Activated T-cell treated with anti-CD3 and anti-CD28 coated beads for 24 hours (primary cell): ENCODE results near the gene DDX41.
"Not testable (repeated sequence)": the region's sequence is repeated elsewhere in the genome, so short reads cannot be mapped to it uniquely, and the experiment has no call there.

Source experiments
- DNase-seq: peaks from one replicate; pipeline ENCODE4 v3.0.0-alpha.2; 2020; ENCODE audit warnings: low read depth

The DDX41 gene

DNA sequence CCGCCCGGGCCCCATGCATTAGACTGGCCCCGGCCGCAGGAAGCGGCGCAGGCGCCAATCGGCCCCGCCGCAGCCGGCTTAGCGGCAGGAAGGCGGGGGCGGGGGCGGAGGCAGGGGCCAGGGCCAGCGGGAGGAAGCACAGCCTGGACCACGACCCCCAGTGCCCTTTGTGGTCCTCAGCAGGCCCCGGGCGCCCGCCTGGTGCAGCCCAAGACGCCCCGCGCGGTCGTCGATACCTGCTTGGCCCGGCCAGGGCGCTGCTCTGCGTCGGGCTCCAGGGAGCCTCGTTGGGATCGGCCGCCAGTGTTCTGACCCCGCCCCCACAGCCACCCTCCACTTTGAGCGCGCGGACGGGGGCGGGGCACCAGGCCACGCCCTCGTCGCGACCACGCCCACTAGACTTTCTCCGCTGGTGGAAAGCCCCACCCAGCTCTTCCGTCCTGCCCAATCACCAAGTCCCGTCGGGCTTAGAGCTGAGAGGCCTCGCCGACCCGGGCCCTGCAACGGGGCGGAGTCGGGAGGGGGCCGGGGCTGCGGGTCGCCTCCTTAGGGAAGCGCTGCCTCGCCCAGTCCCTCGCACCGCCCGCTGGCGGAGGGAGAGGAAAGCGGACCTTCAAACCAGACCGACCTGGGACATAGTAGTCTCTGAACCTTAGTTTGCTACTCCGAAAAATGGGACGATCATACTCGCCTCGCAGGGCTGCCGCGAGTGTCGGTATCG lies 19.3 kb downstream of the DDX41 start, which contains the start of gene PDLIM7:
Gene PDLIM7 (minus strand): TSS at position 313 of the 721 bp plus-strand sequence. CDS start 1,092 bp downstream, outside the sequence.
- peak; percentile 90 for DNase-seq

DNA sequence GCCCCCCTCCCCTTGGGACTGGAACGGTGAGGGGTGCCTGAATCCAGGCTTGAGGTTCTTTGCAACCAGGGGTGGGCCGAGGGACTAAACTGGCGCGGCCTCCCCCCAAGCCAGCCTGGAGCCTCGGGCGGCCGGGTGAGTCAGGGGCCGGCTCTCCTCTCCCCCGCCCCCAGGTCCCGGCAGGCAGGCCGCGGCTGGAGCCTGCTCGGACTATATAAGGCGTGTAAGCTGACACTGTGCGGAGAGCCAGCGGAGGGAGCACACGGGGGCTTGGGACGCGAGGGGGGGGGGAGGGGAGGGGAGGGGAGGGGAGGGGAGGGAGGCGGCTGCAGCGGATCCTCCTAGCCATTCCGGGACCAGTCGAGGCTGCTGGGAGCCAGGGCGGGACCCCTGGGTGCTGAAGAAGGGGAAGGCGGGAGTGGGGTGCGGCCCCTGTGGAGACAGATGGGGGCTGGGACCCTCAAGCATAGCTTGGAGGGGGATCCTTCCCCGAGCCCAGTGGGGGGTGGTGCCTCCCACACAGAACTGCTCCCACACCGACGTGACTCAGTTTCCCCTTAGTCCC lies 20.0 kb downstream of the DDX41 start:
- no peak for DNase-seq

DNA sequence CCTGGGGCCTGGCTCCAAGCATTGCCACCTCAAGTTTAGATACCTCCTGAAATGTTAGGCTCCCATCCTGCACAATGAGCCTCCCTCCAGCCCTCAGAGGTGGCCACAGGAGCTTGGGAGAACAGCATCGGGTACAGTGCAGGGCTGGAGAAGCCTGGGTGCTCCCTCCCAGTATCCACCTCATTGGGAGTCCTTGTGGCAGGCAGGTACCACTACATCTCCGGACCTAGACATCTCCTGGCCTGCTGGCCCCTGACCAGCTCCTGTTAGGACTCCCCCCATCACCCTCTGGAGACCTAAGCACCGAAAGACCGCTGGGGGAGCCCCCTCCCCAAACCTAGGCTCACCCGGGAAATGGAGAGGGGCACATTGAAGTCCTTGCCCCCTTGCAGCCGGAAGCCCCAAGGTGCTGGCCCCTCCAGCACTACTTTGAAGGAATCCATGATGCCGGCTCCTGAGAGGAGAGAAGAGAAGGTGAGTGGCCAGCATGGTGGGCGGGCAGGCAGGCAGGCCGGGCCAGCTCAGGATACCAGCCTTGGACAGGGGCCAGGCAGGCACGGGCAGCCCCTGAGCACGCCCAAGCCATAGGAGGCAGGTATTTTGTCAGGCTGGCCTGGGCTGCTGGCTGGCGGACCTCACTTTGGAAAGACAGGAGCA lies 20.6 kb downstream of the DDX41 start:
- DNase-seq = no peak

DNA sequence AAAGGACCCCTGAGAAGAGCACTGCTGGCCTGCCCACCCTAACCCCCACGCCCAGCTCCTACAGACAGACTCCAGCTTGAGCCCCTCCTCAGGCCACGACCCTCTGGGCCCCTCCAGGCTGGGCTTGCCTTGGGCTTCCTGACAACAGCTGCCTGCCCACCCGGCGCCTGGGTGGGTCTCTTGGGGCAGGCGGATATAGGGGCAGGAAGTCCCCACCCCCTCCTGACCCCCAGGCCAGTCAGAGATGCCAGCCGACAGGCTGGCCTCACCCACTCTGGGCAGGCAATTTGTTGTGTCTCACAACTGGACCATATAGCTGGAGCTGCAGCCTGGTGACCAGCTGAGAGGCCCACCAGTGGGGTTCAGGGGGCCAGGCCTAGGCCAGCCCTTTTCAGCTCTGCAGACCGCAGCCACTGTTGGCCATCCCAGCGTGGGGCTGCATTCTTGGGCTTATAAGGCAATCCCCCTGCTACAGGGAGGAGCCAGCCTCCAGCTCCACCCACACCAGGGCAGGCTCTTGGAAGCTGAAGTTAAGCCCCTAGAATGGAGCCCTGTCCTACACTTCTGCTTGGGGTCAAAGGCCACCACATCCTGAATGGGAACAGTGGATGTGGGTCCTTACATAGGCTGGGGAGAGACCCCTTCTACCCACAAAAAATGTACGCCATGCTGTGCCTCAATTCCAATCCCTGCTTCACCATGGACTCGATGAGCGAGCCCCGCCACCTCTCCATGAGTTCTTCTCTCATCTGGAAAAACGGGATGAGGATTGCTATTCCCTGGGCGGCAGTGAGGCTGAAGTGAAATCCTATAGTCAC lies 21.3 kb downstream of the DDX41 start:
- no peak for DNase-seq

DNA sequence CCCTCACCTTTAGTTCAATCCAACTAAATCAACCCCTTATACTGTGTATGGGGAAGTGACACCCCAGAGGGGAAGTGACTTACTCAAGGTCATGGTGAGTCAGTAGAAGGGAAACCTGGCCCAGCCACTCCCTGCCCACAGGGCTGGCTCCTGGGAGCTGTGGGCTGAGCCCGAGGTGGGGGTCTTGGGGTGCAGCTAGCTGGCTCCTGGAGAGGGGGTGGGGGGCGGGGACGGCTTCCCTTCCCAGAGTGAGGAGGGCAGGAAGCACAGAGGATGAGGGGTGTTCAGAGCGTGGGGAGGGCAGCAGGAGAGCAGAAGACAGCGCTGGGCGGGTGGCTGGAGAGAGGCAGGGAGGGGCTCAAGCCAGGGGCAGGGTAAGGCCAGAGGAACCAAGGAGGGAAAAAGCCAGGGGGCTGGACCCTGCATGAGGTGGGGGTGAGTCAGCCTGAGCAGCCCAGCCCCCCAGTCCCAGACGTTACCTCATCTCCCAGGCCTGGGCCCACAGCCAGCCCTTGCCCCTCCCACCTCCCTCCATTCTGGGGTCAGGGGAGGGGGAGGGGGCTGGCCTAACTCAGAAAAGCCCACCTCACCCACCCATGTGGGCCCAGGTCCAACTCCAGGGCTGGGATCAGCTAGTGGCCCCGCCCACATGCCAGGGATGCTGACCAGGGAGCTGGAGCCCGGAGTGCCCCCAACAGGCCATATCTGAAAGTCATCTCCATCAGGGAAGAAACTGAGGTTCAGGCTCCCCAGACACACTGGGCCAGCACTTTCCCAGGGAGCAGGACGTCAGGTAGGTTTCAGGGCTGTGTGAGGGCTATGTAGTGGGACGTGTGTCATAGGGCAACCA lies 22.2 kb downstream of the DDX41 start:
- DNase-seq = no peak

DNA sequence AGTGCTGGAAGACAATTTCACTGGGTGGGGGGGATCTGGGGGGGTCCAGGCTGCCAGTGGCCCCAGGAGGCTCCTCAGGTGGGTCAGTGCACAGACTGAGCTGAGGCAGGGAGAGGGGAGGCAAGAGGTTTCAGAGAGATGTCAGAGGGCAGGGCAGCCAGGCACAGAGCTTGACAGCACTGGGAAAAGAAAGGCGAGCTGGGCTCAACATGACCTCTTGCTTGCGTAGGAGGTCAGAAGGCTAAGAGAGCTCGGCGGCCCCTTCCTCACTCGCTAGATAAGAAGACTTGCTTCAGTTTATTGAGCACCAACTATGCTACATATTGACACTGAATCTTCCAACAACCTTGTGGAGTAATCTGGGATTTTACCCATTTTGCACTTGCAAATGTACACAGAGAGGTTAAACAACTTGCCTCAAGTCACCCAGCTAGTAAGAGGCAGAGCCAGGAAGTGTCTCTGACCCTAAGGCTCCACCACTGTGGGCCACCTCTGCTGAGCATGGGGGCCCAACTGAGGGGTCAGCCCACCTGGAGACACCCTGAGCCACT lies 22.9 kb downstream of the DDX41 start:
- no peak for DNase-seq

DNA sequence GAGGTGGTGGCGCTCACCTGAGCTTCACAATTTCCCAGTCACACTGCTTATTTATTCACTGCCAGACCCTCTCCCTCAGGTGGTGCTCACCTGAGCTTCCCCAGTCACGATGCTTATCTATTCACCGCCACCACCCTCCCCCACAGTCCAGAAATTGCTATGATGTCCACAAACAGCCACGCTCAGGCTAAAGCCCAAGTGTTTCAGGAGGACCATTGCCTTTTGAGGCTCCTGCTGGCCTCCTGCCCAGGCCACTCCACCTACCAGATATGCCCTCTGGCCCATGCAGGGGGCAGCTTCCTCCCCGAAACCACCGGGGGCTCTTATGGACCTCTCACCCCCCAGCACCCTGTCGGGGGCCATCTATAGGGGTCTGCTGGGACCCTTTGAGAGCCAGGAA lies 23.9 kb downstream of the DDX41 start:
- DNase-seq = no peak

DNA sequence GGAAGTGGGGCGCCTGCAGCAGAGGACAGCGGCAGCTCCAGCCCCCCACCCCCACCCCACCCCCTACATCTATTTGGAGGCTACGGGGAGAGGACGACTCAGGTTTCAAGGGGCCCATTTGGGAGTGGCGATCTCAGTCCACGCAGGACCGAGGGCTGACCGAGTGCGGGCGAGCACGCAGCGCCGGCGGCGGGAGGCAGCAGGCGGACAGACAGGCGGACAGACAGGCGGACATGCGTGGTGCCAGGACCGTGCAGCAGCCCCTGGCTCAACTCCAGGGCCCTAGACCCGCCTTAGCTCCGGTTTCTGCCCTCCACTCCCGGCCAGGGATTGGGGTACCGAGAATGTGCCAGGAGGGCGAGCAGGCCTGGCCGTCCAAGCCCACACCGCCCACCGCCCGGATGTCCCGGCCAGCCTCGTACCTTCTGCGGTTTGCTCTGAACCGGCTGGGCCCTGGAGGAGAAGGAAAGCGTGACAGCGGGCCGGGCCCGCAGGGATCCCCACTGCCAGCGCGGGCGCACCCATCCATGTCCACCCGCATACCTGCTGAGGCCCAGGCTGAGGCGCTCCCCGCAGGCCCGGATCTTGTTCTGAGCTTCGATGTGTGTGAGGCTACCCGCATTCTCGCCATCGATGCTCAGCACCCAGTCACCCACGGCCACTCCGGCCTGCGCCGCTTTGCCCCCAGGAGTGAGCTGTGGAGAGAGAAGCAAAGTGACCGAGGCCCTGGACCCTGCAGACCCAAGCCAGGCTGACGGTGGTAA lies 24.6 kb downstream of the DDX41 start:
- DNase-seq = no peak

DNA sequence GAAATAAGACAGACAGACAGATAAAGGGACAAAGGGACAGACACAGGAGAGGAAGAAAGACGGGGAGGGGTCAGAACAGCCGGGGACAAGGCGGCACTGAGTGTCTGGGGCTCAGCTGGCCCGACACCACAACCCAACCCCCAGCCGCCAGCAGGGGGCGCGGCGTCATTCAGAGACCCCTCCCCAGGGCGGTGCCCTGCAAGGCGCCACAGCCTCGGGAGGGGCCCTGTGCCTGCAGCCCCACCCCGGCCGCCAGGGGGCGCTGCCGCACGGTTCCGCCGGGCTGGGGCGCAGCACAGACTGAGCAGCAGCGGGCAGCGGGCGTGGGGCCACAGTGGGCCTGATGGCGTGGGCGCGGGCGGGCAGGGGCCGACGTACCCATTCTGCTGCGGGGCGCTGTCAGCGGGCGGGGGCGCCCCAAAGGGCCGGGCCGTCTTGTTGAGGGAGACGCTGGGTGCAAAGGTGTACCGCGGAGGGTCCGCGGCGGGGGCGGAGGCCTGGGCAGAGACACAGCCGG lies 25.3 kb downstream of the DDX41 start:
- DNase-seq = no peak

DNA sequence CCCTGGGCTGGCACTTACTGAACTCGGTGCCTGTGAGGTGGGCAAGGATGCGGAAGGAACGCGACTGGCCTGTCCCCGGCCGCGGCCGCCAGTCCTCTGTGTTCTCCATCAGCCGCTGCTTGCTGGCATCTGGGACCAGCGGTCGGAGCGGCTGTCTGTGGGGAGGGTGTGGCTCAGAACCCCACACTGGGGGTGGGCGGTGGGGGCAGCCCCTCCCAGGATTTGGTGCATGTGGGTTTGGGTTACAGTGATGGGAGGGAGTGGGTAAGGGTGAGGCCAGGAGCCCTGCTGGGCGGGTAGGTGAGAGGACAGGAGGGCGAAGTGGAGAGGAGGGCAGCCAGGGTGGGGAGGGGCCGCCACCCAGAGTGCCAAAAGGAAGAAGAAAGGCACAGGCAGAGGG lies 25.8 kb downstream of the DDX41 start:
- DNase-seq = no peak

DNA sequence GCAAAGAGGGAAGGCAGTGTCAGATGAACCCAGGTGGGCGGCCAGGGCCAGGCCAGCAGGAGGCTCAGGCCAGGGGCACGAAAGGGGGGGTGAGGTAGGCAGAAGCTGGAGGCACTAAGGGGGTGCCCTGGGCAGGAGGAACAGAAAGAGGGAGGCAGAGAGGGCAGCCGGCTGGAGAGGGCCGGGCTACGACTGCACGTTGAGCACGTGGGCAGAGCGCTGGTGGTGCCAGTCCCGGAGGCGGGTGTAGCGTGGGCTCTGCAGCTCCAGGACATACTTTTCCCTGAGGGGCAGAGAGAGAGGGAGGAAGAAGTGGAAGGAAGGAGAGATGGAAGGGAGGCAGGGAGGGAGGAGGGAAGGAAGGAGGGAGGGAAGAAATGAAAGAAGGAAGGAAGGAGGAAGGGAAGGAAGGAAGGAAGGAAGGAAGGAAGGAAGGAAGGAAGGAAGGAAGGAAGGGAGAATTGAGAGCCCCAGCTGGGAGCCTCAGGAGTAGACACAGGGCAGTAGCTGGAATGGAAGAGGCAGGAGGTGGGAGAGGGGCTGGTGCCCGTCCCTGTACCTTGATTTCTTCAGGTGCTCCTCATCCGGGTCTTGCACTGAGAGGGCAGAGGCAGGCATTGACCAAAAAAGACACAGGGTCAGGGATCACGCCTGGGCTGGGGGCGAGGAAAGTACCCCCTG lies 26.3 kb downstream of the DDX41 start:
- DNase-seq = no peak

DNA sequence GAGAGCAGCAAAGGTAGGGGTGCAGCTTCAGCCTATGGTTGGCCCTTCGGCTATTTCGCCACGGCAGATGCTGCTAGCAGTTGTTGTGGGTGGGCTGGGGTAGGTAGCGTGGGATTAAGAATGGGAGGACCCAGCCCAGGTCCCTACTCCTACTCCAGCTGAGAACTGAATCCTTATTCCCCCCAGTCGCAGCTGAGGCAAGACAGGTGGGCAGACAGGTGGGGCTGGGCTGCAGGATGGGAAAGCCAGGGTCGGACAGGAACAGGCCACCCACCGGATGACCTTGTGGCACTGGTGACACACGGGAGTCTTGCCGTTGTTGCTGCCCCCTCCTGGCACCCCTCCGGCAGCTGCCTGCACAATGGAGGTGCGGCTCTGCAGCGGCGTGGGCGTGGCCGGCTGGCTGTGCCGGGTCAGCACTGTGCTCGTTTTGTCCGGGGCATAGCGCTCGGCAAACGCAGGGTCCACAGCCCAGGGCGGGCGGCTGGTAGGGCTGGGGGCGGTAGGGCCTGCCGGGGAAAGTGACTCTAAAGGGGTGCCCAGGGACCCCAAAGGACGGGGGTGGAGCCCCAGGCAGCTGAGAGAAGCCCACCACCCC lies 27.5 kb downstream of the DDX41 start:
- no peak for DNase-seq

DNA sequence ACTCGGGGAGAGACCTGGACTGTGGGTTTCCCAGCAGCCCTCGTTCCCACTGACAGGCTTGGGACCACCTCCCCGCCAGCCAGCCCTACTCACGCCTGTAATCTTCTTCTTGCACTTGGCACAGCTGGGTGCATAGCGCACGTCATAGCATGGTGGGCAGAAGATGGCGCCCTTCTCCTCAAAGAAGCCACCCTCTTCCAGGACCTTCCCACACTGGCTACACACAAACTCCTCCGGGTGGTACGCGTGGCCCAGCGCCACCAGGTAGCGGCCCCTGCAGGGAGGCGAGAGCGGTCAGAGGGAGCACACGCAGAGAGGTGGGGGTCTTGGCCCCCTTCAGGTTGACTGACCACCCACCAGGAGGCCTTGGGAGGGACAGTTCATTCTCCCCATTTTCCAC lies 28.8 kb downstream of the DDX41 start:
- no peak for DNase-seq

DNA sequence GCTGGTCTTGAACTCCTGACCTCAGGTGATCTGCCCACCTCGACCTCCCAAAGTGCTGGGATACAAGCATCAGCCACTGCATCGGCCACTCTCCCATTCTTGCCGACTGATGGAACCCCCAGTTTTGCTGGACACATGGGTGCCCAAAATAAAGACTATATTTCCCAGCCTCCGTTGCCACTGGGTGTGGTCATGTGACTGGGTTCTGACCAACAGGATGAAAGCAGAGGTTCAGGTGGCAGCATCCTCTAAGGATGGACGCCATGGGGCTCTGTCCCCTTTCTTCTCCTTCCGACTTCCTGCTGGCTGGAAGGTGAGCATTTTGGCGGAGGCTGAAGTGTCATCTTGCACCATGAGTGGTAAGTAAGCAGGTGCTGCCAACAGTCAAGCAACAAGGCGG lies 29.6 kb downstream of the DDX41 start:
- no peak for DNase-seq

DNA sequence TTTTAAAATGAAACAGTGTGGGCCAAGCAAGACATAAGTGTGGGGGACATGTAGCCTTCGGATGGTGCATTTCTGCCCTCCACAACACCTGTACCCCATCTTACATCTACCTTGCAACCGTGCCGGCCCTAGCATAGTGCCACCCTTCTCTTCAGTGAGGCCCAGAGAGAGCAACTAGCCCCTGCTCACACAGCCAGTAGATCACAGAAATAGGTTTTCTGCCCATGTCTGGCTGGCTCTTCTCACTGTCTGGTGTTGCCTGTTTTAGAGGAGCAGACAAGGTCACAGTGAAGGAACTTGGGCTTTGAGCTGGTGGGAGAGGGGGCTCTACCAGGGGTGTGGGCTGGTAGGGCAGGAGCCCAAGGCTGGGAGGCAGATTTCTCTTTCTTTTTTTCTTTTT lies 30.5 kb downstream of the DDX41 start:
- no peak for DNase-seq

DNA sequence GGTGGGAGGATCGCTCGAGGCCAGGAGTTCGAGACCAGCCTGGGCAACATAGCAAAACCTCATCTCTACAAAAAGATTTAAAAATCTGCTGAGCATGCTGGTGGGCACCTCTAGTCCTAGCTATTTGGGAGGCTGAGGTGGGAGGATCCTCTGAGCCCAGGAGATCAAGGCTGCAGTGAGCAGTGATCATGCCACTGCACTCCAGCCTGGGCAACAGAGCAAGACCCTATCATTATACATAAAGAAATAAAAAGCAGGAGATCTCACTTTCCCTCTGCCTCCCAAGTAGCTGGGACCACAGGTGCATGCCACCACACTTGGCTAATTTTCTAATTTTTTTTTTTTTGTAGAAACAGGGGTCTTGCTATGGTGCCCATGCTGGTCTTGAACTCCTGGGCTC lies 31.0 kb downstream of the DDX41 start:
- not testable (repeated sequence) for DNase-seq

DNA sequence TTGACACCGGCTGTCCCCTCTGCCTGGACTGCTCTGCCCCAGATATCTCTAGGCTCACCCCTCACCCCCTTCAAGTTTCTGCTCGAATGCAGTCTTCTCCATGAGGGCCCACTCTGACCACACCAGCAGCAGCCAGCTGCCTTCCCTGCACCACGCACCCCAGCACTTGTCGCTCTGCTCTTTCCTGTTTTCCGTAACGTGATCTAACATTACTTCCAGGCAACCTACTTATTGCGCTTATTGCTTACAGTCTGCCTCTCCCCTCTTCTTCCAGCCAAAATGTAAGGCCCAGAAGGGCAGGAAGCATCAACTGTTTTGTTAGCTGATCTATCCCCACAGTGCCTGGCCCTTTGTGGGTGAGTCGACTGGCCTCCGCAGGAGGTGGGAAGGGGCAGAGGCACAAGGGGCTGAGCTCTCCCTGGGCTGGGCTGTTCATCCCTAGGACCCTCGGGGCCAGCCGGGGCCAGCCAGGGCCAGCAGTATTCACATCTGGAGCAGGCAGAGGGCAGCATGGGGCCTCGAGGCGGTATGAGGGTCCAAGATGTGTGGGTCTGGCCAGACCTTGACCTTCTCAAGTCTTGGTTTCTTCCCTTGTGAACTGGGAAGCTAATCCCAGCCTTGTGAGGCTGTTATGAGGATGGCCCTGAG lies 31.7 kb downstream of the DDX41 start:
- no peak for DNase-seq

DNA sequence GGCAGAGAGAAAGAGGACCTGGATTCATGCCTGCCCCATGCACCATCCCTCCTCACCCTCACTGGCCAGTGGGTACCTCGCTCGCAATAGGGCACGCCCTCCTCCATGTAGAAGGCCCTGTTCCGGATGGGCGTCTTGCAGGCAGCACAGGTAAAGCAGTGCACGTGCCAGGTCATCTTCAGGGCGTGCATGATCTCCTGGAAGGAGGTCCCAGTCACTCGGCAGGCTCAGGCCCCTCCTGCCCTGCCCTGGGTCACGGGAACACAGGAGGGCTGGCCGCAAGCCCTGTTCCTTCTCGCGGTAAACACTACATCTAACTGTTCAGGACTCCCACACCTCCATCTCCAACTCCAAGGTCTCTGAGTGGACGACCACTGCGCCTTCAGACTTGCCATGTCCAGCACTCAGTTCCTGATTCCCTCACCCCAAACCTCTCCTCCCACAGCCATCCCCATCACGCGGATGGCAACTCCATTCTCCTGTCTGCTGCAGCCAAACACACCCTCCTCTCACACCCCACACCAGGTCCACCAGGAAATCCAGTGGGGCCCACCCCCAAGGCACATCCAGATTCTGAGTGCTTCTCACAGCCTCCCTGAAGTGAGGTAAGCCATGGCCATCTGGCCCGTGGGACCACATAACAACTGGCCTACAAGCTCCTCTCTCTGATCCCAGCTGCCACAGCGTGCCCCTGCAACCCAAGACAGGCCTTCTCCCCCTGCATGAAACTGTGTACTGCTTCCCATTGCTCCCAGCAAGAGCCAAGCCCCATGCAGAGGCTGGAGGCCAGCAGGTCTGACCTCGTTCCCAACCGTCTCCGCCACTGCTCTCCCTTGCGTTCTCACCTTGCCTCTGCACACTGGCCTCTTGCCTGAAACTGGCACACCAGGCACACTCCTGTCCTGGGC lies 32.5 kb downstream of the DDX41 start:
- no peak for DNase-seq
